GM10847 (cell line): ENCODE data around the gene SHC3.

Experiments used
- POLR2A ChIP-seq: IDR thresholded peaks from 2 replicates; pipeline ENCODE4 v1.6.1; 2011; ENCODE audit not compliant: insufficient read length; ENCODE audit errors: extremely low read depth

Gene SHC3

DNA sequence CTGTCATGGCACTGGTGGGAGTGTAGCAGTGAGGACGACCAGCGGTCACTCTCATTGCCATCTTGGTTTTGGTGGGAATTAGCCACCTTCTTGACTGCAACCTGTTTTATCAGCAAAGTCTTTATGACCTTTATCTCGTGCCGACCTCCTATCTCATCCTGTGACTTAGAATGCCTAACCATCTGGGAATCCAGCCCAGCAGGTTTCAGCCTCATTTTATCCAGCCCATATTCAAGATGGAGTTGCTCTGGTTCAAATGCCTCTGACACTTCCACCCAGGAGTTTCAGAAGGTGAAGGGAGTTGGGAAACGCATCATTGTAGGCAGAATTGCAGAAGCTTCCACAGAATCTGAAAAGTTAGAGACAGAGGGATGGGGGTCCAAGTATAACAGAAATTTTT is 35.4 kb downstream of the SHC3 start:
- no peak for TF ChIP-seq POLR2A

DNA sequence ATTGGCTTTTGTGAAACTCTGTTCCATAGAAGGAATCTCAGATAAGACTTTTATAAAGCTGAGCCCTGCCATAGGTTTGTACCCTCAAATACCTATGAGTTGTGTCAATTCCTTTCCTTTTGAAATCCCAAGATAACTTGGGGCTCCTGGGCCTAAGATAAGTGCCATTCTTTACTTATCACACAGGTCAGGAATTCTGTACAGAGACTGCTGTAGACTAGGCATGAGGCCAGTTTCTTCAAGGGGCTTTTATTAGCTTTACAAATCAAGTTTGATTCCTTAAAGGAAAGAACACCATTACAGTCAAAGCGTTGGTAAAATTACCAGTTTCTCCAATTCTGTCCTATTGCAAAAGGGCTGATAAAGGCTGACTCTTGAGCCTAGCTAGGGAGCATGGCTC is 39.2 kb downstream of the SHC3 start:
- TF ChIP-seq POLR2A = no peak

DNA sequence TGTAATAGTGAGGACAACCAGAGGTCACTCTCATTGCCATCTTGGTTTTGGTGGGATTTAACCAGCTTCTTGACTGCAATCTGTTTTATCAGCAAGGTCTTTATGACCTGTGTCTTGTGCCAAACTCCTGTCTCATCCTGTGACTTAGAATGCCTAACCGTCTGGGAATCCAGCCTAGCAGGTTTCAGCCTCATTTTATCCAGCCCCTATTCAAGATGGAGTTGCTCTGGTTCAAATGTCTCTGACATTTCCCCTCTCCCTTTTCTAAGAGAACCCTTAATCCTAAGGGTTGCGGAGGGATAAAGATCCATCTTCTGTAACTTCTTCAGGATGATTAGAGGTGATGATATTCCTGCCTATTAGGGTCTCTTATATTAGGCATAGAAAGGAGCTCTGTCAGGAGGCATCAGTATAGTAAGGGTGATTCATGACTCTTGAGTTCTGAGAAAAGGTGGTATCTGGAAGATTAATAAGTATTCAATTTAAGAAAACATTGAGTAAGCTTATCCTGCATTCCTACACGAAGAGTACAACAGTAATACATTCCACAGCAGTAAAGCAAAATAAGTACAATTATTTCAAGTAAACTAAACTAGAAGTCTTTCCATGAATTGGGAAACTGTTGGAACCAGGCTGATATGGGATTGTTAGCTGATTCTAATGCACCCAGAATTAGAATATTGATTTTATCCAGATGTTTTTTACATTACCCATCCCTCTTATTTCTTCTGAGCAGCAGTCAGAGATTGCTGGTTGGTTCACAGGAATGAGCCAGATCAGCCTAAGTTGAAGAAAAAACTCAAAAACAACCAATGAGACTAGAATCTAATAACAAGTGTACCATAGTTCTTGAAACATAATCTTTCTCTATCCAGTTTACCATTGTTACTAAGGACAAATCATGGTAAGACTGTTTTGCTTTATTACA is 39.9 kb downstream of the SHC3 start:
- no peak for TF ChIP-seq POLR2A

DNA sequence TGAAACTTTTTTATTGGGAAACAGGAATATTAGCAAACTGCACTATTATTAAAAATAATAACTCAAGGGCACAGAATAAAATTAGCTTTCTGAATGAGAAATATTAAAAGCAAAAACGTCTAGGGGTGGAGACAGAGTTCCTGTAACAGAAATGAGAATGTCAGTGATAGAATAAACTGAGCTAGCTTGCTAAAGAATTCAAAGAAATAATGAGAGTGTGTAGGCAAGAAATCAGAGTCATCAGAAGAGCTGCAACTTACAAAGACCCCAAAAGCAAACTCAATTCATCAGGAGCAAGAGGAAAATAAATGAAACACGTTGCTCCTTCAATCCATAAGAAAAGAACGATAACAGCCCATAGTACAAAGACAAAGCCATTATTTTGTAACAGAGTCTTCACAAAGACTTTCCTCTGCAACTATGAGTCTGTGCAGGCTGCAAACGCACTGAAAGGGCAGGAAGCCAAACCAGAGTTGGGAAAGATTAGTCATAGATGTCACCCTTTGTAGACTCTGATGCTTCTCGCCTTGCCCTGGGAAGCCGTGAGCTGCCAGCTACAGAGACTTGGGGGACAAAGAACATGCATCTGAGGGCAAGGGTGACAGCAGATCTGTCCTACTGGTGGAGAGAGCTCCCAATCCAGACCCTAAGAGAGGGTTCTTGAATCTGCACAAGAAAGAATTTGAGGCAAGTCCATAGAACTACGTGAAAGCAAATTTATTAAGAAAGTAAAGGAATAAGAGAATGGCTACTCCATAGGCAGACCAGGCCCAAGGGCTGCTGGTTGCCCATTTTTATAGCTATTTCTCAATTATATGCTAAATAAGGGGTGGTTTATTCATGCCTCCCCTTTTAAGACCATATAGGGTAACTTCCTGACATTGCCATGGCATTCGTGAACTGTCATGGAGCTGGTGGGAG is 40.8 kb downstream of the SHC3 start:
- TF ChIP-seq POLR2A = no peak

DNA sequence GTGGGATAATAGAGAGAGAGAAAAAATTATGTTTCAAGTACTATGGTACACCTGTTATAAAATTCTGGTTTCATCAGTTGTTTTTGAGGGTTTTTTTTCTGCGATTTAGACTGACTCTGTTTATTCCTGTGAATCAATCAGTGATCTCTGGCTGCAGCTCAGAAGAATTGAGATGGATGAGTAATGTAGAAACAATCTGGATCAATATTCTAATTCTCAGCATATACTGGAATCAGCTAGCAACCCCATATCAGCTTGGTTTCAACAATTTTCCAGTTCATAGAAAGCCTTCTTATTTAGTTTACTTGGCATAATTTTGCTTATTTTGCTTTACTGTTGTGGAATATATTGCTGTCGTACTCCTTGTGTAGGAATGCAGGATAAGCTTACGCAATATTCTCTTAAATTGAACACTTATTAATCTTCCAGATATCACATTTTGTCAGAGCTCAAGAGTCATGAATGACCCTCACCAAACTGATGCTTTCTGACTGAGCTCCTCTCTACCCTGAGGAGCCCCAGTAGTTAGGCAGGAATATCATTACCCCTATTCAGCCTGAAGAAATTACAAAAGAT is 42.9 kb downstream of the SHC3 start:
- TF ChIP-seq POLR2A = no peak

DNA sequence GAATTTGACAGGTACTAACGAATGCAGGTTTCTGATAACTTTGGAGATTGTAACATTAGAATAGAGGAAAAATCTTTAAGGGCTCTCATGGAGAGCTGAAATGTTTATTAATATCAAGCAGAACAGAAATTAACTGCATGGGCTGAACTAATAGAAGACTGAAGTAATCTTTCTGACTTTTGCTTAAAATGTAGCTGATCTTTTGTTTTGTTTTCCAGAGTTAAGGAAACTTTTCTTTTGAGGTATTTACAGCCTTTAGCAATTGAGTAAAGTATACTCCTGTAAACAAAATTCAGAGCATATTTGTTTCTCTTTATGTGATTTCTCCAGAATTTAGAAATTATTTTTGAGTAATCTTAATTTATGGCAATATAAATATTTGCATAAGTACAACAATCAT is 43.9 kb downstream of the SHC3 start:
- no peak for TF ChIP-seq POLR2A

DNA sequence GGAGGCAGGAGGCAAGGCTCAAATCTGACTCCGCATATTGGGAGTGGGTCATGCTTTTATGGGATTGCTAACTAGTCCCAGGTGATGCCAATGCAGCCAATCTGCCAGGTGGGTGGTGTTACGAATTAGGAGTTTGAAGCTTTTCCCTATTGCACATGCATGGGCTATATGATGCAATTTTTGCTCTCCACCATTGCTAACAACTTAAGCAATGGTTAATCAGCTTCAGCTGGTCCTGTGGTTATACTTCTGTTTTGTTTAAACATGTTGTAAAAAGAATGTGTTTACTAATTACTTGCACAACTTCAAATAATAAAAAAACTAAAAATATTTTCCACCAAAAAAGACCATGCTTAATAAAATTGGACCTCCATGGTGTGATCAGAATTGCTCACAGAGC is 55.7 kb downstream of the SHC3 start:
- no peak for TF ChIP-seq POLR2A

DNA sequence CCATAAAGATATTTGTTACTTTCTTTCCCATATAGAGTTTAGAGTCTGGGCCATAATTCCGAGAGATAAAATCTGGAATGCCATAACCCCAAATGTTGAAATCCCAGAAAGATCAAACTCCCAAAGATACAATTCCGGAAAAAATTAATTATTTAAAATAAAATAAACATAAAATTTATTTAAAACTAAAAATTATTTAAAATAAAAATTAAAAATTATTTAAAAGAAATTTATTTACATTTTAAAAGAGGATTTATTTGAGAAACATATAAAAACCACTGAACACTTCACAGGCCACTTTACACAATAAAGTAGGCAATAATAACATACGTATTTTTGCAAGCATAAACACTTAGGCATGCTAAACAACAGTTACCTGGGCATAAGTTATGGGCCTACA is 57.9 kb downstream of the SHC3 start:
- no peak for TF ChIP-seq POLR2A

DNA sequence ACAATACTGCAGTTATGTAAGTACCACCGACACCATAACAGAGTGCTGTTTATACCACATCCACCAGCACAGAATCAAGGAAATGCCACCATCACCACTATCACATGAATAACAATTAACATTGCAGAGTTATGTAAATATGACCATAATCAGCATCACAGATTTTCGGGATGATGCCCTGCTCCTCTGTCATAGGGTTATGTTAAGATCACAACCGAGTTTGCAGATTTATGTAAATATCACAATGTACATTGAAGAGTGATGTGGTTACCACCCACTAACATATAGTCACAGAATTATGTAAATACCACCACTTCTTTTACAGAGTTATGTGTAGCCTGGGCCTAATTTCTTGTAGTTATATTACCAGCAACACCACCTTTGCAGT is 61.8 kb downstream of the SHC3 start:
- TF ChIP-seq POLR2A = no peak

DNA sequence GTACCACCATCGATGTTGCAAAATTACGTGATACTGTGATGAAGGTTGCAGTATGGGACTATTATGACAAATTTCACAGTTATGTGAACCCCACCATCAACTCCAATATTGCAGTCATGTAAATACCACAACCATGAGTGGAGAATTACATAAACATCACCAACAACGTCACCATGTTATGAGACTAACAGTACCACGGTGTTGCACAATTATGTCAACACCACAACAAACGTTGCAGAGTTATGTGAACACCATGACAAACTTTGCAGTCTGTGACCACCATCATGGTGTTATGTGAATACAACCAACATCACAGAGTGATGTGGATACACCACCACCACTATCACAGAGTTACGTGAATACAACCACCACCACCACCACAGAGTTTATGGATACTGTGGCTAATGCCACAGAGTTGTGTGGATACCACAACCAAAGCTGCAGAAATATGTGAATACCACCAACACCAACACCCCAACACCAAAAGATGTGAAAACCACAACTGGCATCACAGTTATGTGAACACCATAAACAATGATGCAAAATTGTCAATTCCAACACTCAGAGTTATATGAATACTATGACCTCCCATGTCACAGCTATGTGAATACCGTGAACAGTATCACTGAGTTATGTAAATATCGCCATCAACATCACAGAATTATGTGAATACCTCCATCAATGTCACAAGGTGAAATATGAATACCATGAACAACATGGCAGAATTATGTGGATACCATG is 62.4 kb downstream of the SHC3 start:
- TF ChIP-seq POLR2A = no peak

DNA sequence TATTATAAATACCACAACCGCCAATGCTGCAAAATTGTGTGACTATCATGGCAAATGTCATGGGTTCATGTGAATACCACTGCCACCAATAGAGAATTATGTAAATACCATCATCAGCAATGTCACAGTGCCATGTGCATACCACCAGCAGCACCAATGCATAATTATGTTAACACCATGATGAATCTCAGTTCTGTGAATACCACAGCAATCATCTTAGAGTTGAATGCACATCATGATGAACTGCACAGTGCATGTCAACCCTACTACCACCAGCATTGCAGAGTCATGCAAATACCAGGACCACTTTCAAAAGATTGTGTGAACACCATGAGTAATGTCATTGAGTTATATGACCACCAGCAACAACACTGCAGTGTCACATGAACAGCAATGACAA is 63.2 kb downstream of the SHC3 start:
- TF ChIP-seq POLR2A = no peak

DNA sequence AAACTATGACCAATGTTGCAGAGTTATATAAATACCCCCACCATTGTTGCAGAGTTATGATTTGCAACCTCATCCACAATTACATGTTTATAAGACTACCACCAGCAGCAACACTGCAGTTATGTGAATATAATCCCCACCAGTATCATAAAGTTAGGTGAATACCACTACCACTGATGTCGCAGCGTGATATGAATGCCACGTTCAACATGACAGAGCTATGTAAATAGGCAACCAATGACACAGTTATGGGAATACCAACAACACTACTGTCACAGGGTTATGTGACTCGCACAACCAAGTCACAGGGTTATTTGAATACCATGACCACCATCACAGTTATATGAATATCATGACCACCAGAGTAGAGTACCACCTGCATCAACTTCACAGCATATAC is 63.9 kb downstream of the SHC3 start:
- no peak for TF ChIP-seq POLR2A

DNA sequence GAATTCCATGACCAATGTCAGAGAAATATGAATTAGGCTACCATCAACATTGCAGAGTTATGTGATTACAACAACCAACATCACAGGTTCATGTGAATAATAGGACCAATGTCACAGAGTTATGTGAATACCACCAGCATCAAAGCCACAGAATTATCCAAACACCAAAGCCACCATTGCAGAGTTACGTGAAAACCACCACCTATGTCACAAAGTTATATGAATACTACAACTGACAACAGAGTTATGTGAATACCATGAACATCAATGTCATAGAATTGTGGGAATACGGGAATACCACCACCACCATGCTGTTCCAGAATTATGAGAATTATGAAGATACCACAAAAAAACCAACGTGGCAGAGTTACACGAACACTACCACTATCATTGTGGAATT is 64.8 kb downstream of the SHC3 start:
- no peak for TF ChIP-seq POLR2A

DNA sequence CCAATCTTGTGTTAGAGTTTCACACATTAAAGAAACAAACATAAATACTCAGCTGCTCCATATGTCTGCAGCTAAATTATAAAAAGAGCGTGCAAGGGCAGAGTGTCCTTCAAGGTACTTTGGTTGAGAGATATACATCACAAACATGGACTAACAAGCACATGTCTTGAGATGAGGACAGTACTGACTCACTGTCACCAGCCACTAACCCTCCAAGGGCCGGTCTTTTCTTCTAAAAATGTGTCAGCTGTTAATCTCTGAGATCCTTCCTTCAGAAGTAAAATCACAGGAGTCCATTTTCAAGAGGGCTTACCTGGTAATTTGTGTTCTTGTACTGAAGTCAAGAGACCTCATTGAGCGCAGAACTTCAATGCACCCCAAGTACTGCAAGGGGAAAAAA is 66.4 kb downstream of the SHC3 start:
- no peak for TF ChIP-seq POLR2A

DNA sequence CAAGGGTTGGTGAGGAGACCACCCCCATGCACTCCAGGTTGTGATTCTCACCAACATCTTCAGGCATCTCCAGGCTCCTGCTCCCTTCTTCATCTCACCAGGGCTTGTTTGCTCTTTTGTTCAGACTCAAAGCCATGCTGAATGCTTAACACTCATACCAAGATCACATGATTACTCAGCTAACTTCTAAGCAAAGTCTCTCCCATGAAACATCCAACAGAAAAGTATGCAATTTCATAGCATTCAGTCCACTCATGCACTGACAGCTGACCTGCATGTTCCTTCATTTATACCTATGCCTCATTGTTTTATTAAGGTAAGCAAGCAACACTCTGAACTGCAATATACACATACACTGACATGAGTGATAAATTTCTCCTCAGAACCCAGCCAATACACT is 69.0 kb downstream of the SHC3 start:
- no peak for TF ChIP-seq POLR2A
